Skeletal muscle tissue (tissue), 4 donors: ENCODE results near the gene DPYD. TPM values are rescaled to one million over a fixed set of nuclear protein-coding genes. Genes with fewer than 3 reads are reported as not detected.

ENCODE experiments used
- H3K27ac ChIP-seq: one replicate; pipeline ENCODE4 v1.7.0; 2013; ENCODE audit warnings: mild to moderate bottlenecking, low read depth, low read length, inconsistent platforms
- H3K27me3 ChIP-seq, 3 donors: one replicate each; pipeline ENCODE4 v1.7.0; 2013; ENCODE audit warnings: low read length in 3 of 3; ENCODE audit not compliant: control insufficient read depth in 3 of 3, insufficient read depth in 3 of 3
- H3K36me3 ChIP-seq, 3 donors: one replicate each; pipeline ENCODE4 v1.7.0; 2013; ENCODE audit warnings: low read length in 3 of 3; ENCODE audit not compliant: control insufficient read depth in 3 of 3, insufficient read depth in 3 of 3
- H3K4me1 ChIP-seq, 3 donors: one replicate each; pipeline ENCODE4 v1.7.0; 2013; ENCODE audit warnings: low read length in 3 of 3, mild to moderate bottlenecking in 3 of 3; ENCODE audit not compliant: control insufficient read depth in 3 of 3, insufficient read depth in 3 of 3
- H3K4me3 ChIP-seq, 3 donors: one replicate each; pipeline ENCODE4 v1.7.0; 2013; ENCODE audit warnings: low read length in 3 of 3
- H3K9ac ChIP-seq, 3 donors: one replicate each; pipeline ENCODE4 v1.7.0; 2013; ENCODE audit warnings: low read length in 3 of 3, mild to moderate bottlenecking in 3 of 3, moderate library complexity in 2 of 3, low read depth in 1 of 3
- H3K9me3 ChIP-seq, 3 donors: one replicate each; pipeline ENCODE4 v1.7.0; 2013; ENCODE audit warnings: low read length in 3 of 3; ENCODE audit not compliant: control insufficient read depth in 3 of 3
- total RNA-seq: library from RNA; depleted of rRNA; stranded (reverse); fragments of >200 nt; gene quantifications from one replicate; pipeline ENCODE4 v1.2.3, GENCODE V29; 2014
- donor health status: Osteomylitis.

DPYD gene
- total RNA-seq, 1 donor from 2014 or later = 18.8 TPM

DNA sequence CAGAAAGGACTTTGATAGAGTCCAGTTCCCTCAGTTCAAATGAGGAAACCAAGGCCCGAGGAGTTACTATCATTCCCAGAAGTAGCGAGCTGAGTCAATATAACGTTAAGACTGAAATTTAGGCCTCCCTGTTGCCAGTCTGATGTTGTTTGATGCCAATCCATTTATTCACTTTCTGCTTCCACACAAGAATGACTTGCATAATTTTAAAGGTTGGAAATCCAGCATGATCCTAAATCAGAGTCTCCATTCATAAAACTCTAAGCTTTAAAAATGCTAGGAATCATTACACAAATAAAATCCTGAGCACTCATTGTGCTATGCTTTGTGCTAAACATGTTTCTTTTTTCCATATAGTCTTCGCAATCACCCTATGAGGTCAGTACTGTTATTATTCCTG, 784.9 kb downstream of the DPYD start:
- no peak overlapping the region for H3K27ac ChIP-seq
- H3K4me1 ChIP-seq = peaks cover 4 to 7% (median 5%) of the 10 kb centered on the region in 3 donors
- H3K4me3 ChIP-seq = no peak overlapping the region
- peaks cover 0 to 2% (median 0%) of the 10 kb centered on the region in 3 donors for H3K36me3 ChIP-seq
- no peak overlapping the region for H3K9ac ChIP-seq
- no peaks in the 10 kb centered on the region for H3K9me3 ChIP-seq
- no peaks in the 10 kb centered on the region for H3K27me3 ChIP-seq

GRCh38 chr1:97128426-97128825, 792.4 kb downstream of the DPYD start:
- no peaks in the 10 kb centered on the region for H3K27me3 ChIP-seq
- H3K36me3 ChIP-seq = peaks cover 0 to 2% (median 0%) of the 10 kb centered on the region in 3 donors
- no peaks in the 10 kb centered on the region for H3K4me1 ChIP-seq
- H3K9me3 ChIP-seq = no peaks in the 10 kb centered on the region
- no peak overlapping the region for H3K9ac ChIP-seq
- no peak overlapping the region for H3K27ac ChIP-seq
- no peak overlapping the region for H3K4me3 ChIP-seq

- Histone ChIP-seq H3K27me3 (no peaks in the 10 kb centered on the region), H3K9ac (no peak overlapping the region), H3K9me3 (no peaks in the 10 kb centered on the region), H3K36me3 (no peaks in the 10 kb centered on the region), H3K4me1 (no peaks in the 10 kb centered on the region), H3K4me3 (no peak overlapping the region), H3K27ac (no peak overlapping the region)
These were observed 797.0 kb downstream of the DPYD start for GRCh38 chr1:97123717-97124431.

DNA sequence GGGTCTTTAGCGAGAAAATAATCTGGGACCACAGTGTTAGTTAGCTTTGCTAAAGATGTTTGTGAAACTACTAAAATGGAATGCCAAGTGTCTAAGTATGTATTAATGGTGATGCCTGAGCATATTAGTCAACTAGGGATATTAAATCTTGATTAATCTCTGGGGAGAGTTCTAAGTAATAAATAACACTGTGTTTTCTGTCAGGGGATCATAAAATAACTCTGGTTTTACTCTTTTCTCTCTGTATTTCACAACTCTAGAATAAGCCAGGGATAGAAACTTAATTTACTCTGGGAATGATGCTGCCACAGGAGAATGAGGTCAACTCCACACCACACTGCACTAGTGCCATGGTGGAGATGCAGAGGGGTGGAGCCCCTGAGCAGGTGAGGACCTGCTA, 800.0 kb downstream of the DPYD start:
- H3K9ac ChIP-seq = no peak overlapping the region
- no peak overlapping the region for H3K27ac ChIP-seq
- H3K27me3 ChIP-seq = no peaks in the 10 kb centered on the region
- no peaks in the 10 kb centered on the region for H3K4me1 ChIP-seq
- no peaks in the 10 kb centered on the region for H3K36me3 ChIP-seq
- H3K4me3 ChIP-seq = no peak overlapping the region
- H3K9me3 ChIP-seq = no peaks in the 10 kb centered on the region

- H3K27me3 ChIP-seq = no peaks in the 10 kb centered on the region
- H3K9ac ChIP-seq = no peak overlapping the region
- H3K4me1 ChIP-seq = no peaks in the 10 kb centered on the region
- H3K4me3 ChIP-seq = no peak overlapping the region
- no peaks in the 10 kb centered on the region for H3K9me3 ChIP-seq
- H3K36me3 ChIP-seq = no peaks in the 10 kb centered on the region
- H3K27ac ChIP-seq = no peak overlapping the region
These were observed 801.3 kb downstream of the DPYD start for GRCh38 chr1:97119260-97120158.

DNA sequence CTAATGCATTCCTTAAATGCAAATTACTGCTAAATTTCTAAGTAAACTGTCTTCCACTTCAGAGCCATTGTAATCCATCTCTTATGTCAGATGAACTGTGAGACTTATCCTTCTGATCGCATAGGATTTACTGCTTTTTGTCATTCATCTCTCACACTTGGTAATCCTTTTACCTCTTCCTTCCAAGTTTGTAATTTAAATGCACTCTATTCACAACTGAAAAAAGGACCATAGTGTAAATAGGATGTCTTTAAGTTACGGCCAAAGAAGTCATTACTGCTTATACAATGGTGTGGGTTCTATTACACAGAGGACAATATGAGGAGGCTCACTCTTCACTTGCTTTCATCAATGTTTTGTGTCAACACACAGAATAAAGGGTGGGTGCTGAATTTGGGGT, 806.0 kb downstream of the DPYD start:
- H3K9me3 ChIP-seq = no peaks in the 10 kb centered on the region
- no peaks in the 10 kb centered on the region for H3K4me1 ChIP-seq
- no peak overlapping the region for H3K27ac ChIP-seq
- no peak overlapping the region for H3K9ac ChIP-seq
- peaks cover 0 to 3% (median 0%) of the 10 kb centered on the region in 3 donors for H3K36me3 ChIP-seq
- H3K27me3 ChIP-seq = no peaks in the 10 kb centered on the region
- no peak overlapping the region for H3K4me3 ChIP-seq

DNA sequence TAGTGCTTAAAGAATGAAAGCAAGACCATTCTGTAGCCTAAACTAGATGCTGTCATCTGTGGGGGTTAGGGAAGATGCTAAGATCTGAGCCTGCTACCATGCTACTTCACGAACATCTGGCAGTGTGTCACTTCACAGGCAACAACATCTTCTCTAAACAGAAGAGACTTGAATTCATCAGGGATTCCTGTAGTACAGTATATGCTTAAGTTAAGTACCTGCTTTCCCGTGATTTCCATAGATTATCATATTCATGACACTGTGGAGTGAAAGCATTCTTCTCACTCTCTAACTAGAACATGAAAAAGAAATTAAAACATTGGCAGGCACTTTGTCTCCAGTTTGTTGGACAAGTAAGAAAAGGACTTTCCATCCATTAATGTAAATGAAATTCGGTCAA, 808.4 kb downstream of the DPYD start:
- Histone ChIP-seq H3K36me3 (peaks cover 0 to 3% (median 0%) of the 10 kb centered on the region in 3 donors), H3K9ac (no peak overlapping the region)

GRCh38 chr1:97108179-97108578, 812.7 kb downstream of the DPYD start:
- Histone ChIP-seq H3K36me3 (peaks cover 0 to 6% (median 0%) of the 10 kb centered on the region in 3 donors), H3K9me3 (no peaks in the 10 kb centered on the region), H3K9ac (no peak overlapping the region), H3K27ac (no peak overlapping the region), H3K4me1 (no peaks in the 10 kb centered on the region), H3K27me3 (no peaks in the 10 kb centered on the region), H3K4me3 (no peak overlapping the region)

More for the DNA sequence above, 808.4 kb downstream of the DPYD start:
- Histone ChIP-seq H3K4me1 (no peaks in the 10 kb centered on the region), H3K9me3 (no peaks in the 10 kb centered on the region), H3K4me3 (no peak overlapping the region), H3K27ac (no peak overlapping the region), H3K27me3 (no peaks in the 10 kb centered on the region)

DNA sequence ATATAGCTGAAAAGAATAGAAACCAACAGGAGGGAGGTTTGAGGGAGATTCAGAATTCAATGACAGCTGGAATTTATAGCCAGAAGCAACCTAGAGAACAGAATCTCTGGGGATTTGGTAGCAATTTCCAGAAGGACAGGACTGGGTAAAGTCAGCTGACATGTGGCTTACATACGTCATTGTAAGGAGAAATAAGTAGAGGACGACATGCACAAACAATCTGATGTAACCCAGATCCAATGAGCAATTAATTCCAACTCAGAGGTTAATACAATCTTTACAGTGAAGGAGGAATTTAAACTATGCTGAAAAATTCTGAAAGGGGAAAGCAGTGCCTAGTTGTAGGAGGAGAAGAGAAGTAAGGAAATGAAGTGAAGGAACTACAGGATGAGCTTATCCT, 815.3 kb downstream of the DPYD start:
- H3K4me3 ChIP-seq = no peak overlapping the region

DNA sequence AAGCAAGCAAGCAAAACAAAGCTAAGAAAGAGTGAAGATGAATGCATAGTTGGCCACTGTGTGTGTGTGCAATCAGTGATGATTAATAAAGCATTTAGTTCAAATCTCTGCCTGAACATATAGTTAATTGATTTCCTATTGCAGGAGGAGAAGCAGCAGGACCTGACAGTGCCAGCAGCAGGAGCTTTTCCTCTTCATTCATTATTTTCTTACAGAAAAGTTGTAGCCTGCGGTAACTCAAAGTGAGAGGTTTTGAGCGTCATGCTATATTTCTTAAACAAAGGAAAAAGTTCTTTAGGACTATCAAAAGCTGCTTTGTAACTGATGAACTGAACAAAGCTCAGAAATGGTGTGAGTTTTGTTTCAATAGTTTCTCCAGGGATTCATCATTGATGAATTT, 819.3 kb downstream of the DPYD start:
- Histone ChIP-seq H3K27ac (no peak overlapping the region), H3K9ac (no peak overlapping the region), H3K4me1 (no peaks in the 10 kb centered on the region), H3K9me3 (no peaks in the 10 kb centered on the region), H3K36me3 (peaks cover 5 to 7% (median 6%) of the 10 kb centered on the region in 3 donors), H3K4me3 (no peak overlapping the region), H3K27me3 (no peaks in the 10 kb centered on the region)

More for the DNA sequence above, 815.3 kb downstream of the DPYD start:
- Histone ChIP-seq H3K9ac (no peak overlapping the region), H3K27me3 (no peaks in the 10 kb centered on the region), H3K4me1 (no peaks in the 10 kb centered on the region), H3K9me3 (no peaks in the 10 kb centered on the region), H3K36me3 (peaks cover 0 to 3% (median 0%) of the 10 kb centered on the region in 3 donors), H3K27ac (no peak overlapping the region)
